ENCODE results near the gene PALM3. TPM values are rescaled to one million over a fixed set of nuclear protein-coding genes. Genes with fewer than 3 reads are reported as not detected.

The PALM3 gene
- total and polyA plus RNA-seq, 10 of the 15 experiments (the other 5 are each of a cell fraction or from before 2014, with no cell fraction given), result 0.07 TPM; not detected in 9

GRCh38 chr19:14005349-14006084 is 56.4 kb downstream of the PALM3 start (continued):
- TF ChIP-seq TCF3 (IDR thresholded peaks at IDR 0.05; ENCODE audit: borderline replicate concordance, insufficient read depth, low read depth, low read length) (0 out of 2 replicates have a peak, but pooled peaks have one; percentile 33), MTA3 (IDR thresholded peaks at IDR 0.05; ENCODE audit: borderline replicate concordance, low read length) (no peak), IKZF2 (IDR thresholded peaks at IDR 0.05) (peak; percentile 80 to 86), TARDBP (IDR thresholded peaks at IDR 0.05; ENCODE audit: borderline replicate concordance) (0 out of 2 replicates have a peak, but pooled peaks have one; percentile 10), SIX5 (IDR thresholded peaks at IDR 0.05; ENCODE audit: low read depth, low read length, severe bottlenecking) (no peak), LARP7 (IDR thresholded peaks at IDR 0.05) (no peak), KAT2A (conservative IDR thresholded peaks at IDR 0.05; ENCODE audit: control insufficient read depth, low read depth, low read length) (no peak), ZBTB4 (CRISPR knock-in tag; IDR thresholded peaks at IDR 0.05) (no peak), POLR2AphosphoS2 (IDR thresholded peaks at IDR 0.05; ENCODE audit: low read depth, low read length) (0 out of 2 replicates have a peak, but pooled peaks have one; percentile 23), POLR2AphosphoS5 (IDR thresholded peaks at IDR 0.05; ENCODE audit: low read length) (peak; percentile 54; the same call in 1 of the 2 replicates), NFYB (IDR thresholded peaks at IDR 0.05; ENCODE audit: insufficient read depth, low read depth, low read length) (peak; percentile 66; the same call in 1 of the 2 replicates), RBBP5 (conservative IDR thresholded peaks at IDR 0.05) (no peak), ZNF687 (IDR thresholded peaks at IDR 0.05) (0 out of 2 replicates have a peak, but pooled peaks have one; percentile 50), IKZF1 (conservative IDR thresholded peaks at IDR 0.05) (peak; percentile 91), MAX (IDR thresholded peaks at IDR 0.05; ENCODE audit: low read depth, low read length) (0 out of 2 replicates have a peak, but pooled peaks have one; percentile 4), POLR2A (IDR thresholded peaks at IDR 0.05; ENCODE audit: low read depth, low read length) (peak; percentile 82), EGR1 (IDR thresholded peaks at IDR 0.05; ENCODE audit: borderline replicate concordance in 1 of 2, low read depth in 2 of 2, low read length in 2 of 2) (peak in 1 of 2 experiments; percentile 86; a peak in 2 of 3 replicates), SMARCA5 (IDR thresholded peaks at IDR 0.05) (peak; percentile 93), MTA2 (IDR thresholded peaks at IDR 0.05; ENCODE audit: low read depth) (peak; percentile 4; the same call in 1 of the 2 replicates), RELB (IDR thresholded peaks at IDR 0.05; ENCODE audit: low read depth) (peak; percentile 68), BHLHE40 (IDR thresholded peaks at IDR 0.05; ENCODE audit: borderline replicate concordance in 1 of 2, low read depth in 2 of 2, low read length in 1 of 2) (0 out of 4 replicates have a peak, but pooled peaks of 1 of the 2 experiments have one; percentile 23)

Measured in GM12878 (cell line).